Calu3 (cell line): ENCODE data around the gene F2R. TPM values are rescaled to one million over a fixed set of nuclear protein-coding genes. Genes with fewer than 3 reads are reported as not detected.

Experiments
- BruUV-seq: library from RNA; stranded (reverse); fragments of 400-500 nt; replicated peaks from 2 replicates; lab custom pipeline; 2021; lab: Mats Ljungman, UMichigan
- CTCF ChIA-PET: fragments of 300-600 bp; sonication (Branson Sonifier 250); formaldehyde crosslinking; loops from one replicate; lab custom pipeline; 2022; ENCODE audit warnings: antibody characterized with exemption; lab: Charles Lee
- DNase-seq: peaks from one replicate; pipeline ENCODE4 v3.0.0; 2022
- H3K27ac Mint-ChIP-seq: one replicate; pipeline ENCODE4 v1.8.0; 2022; ENCODE audit warnings: mixed read lengths; ENCODE audit not compliant: unreplicated experiment
- H3K27me3 Mint-ChIP-seq: one replicate; pipeline ENCODE4 v1.8.0; 2022; ENCODE audit warnings: mixed read lengths; ENCODE audit not compliant: unreplicated experiment
- H3K36me3 Mint-ChIP-seq: one replicate; pipeline ENCODE4 v1.8.0; 2022; ENCODE audit warnings: mild to moderate bottlenecking, moderate library complexity, mixed read lengths; ENCODE audit not compliant: insufficient read depth, unreplicated experiment
- H3K4me1 Mint-ChIP-seq: one replicate; pipeline ENCODE4 v1.8.0; 2022; ENCODE audit warnings: mild to moderate bottlenecking, low read depth, mixed read lengths; ENCODE audit not compliant: unreplicated experiment
- H3K4me3 Mint-ChIP-seq: one replicate; pipeline ENCODE4 v1.8.0; 2022; ENCODE audit warnings: mild to moderate bottlenecking, low read depth, moderate library complexity, mixed read lengths; ENCODE audit not compliant: unreplicated experiment
- H3K9me3 Mint-ChIP-seq: one replicate; pipeline ENCODE4 v1.8.0; 2022; ENCODE audit warnings: low read depth, mixed read lengths; ENCODE audit not compliant: unreplicated experiment
- CTCF ChIP-seq: fragments of 200-600 bp; IDR thresholded peaks from one replicate; pipeline ENCODE4 v1.8.0; 2022; ENCODE audit warnings: antibody characterized with exemption; ENCODE audit not compliant: unreplicated experiment
- intact Hi-C: fragments of 100-400 bp; cut with micrococcal nuclease; formaldehyde crosslinking; loops from one replicate; pipeline ENCODE4 v1.10.0; 2022; ENCODE audit not compliant: unreplicated experiment
- total RNA-seq: library from RNA; stranded (reverse); gene quantifications from 2 replicates; pipeline ENCODE4 v1.2.3, GENCODE V29; 2022

Gene F2R
- total RNA-seq, 1 experiment from 2014 or later, result 14.4 TPM

GRCh38 chr5:76691467-76692273 is 24.3 kb upstream of the F2R start:
- no TSS peak for BruUV-seq
- Mint-ChIP-seq H3K36me3 (no peaks in the 10 kb centered on the region), H3K27me3 (no peaks in the 10 kb centered on the region), H3K9me3 (no peaks in the 10 kb centered on the region), H3K27ac (no peak overlapping the region), H3K4me3 (no peak overlapping the region), H3K4me1 (peaks cover 52% of the 10 kb centered on the region)
- CTCF ChIA-PET, result interaction anchor here (1.8 kb wide), 1 partner anchor 14 kb away, joined by 4 read pairs; no protein-coding TSS in a partner anchor
- no peak for TF ChIP-seq CTCF
- intact Hi-C loops, result no loop called here
- DNase-seq, result no peak

GRCh38 chr5:76692274-76692540 is 23.7 kb upstream of the F2R start:
- no peak for TF ChIP-seq CTCF
- no peaks in the 10 kb centered on the region for H3K36me3 Mint-ChIP-seq
- CTCF ChIA-PET, result interaction anchor here (1.8 kb wide), 1 partner anchor 14 kb away, joined by 4 read pairs; no protein-coding TSS in a partner anchor
- H3K27me3 Mint-ChIP-seq, result no peaks in the 10 kb centered on the region
- peaks cover 52% of the 10 kb centered on the region for H3K4me1 Mint-ChIP-seq
- no TSS peak for BruUV-seq
- no peak overlapping the region for H3K27ac Mint-ChIP-seq
- intact Hi-C loops, result no loop called here
- H3K9me3 Mint-ChIP-seq, result no peaks in the 10 kb centered on the region
- DNase-seq, result no peak
- no peak overlapping the region for H3K4me3 Mint-ChIP-seq

- CTCF ChIA-PET, result interaction anchor here (1.8 kb wide), 1 partner anchor 13 kb away, joined by 4 read pairs; no protein-coding TSS in a partner anchor
- Mint-ChIP-seq H3K36me3 (no peaks in the 10 kb centered on the region), H3K4me1 (peaks cover 52% of the 10 kb centered on the region), H3K27me3 (no peaks in the 10 kb centered on the region), H3K4me3 (no peak overlapping the region), H3K27ac (no peak overlapping the region), H3K9me3 (no peaks in the 10 kb centered on the region)
- no TSS peak for BruUV-seq
- intact Hi-C loops, result no loop called here
- no peak for DNase-seq
- no peak for TF ChIP-seq CTCF
Measured at GRCh38 chr5:76692651-76693050, 23.3 kb upstream of the F2R start.

GRCh38 chr5:76693141-76693540 is 22.8 kb upstream of the F2R start:
- no peak for DNase-seq
- Mint-ChIP-seq H3K4me1 (peaks cover 51% of the 10 kb centered on the region), H3K27me3 (no peaks in the 10 kb centered on the region), H3K9me3 (no peaks in the 10 kb centered on the region), H3K27ac (no peak overlapping the region), H3K4me3 (no peak overlapping the region), H3K36me3 (no peaks in the 10 kb centered on the region)
- CTCF ChIA-PET, result no interaction called here
- no peak for TF ChIP-seq CTCF
- intact Hi-C loops, result no loop called here
- BruUV-seq, result no TSS peak
